HCEC 1CT (cell line): ENCODE results near the gene SERPINA10.
"Not testable (repeated sequence)": the region's sequence is repeated elsewhere in the genome, so short reads cannot be mapped to it uniquely, and the experiment has no call there.

Source experiments
- DNase-seq: peaks from one replicate; pipeline ENCODE4 v3.0.0-alpha.2; 2017

SERPINA10 gene

DNA sequence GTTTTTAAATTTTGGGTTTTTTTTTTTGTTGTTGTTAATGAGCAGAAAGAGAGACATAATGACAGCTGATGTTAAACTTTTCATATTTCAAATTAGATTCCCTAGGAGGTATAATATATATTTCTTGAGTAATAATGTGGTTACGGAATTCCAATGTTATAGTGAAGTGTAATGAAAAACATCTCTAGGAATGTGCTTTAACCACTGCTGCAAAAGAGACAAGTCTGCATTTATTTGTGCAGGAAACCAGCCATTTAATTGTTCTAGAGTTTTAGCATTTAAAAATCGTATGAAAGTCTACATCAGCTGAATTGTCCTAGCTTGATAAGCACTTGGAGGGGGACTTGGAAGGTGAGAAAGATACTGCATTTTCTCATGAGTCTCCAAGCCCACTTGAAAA lies 14.3 kb downstream of the SERPINA10 start:
- no peak for DNase-seq

DNA sequence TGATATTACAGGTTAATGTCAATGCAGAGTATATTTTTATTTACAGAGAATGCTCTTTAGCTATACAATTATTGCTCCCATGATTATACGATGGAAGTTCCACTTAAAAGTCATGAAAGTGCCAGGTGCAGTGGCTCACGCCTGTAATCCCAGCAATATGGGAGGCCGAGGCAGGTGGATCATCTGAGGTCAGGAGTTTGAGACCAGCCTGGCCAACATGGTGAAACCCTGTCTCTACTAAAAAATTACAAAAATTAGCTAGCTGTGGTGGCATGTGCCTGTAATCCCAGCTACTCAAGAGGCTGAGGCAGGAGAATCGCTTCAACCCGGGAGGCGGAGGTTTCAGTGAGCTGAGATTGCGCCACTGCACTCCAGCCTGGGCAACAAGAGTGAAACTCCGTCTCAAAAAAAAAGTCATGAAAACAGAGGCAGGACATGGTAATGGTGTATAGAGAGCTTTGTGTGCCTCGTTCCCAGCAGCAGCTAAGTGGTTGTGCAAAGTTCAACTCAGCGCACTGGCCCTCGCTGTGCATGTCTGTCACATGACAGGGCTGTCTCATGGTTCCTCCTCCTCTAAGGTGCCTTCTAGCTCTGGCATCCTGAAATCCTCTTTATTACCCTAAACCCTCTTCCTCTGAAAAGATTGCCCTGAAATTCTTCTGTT lies 16.0 kb downstream of the SERPINA10 start:
- DNase-seq: not testable (repeated sequence)

DNA sequence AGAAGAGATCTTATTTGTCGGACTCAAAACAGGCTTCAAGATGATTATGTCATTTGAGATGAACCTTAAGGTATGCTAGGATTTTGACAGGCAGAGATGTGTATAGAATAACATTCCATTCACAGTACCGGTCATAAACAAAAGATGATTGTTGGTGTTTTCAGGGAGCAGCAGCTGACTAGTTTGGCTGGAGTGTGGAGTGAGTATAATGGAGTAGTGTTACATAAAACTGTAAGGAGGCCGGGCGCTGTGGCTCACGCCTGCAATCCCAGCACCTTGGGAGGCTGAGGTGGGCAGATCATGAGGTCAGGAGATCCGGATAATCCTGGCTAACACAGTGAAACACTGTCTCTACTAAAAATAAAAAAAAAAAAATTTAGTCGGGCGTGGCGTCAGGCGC lies 23.9 kb downstream of the SERPINA10 start:
- no peak for DNase-seq

DNA sequence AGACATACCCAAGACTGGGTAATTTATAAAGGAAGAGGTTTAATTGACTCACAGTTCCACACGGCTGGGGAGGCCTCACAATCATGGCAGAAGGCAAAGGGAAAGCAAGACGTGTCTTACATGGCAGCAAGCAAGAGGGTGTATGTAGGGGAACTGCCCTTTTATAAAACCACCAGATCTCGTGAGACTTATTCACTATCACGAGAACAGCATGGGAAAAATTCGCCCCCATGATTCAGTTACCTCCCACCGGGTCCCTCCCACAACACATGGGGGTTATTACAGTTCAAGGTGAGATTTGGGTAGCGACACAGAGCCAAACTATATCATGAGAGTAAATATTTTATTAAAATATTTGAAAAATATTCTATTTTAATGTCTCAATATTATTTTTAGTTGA lies 24.5 kb downstream of the SERPINA10 start:
- DNase-seq: not testable (repeated sequence)

DNA sequence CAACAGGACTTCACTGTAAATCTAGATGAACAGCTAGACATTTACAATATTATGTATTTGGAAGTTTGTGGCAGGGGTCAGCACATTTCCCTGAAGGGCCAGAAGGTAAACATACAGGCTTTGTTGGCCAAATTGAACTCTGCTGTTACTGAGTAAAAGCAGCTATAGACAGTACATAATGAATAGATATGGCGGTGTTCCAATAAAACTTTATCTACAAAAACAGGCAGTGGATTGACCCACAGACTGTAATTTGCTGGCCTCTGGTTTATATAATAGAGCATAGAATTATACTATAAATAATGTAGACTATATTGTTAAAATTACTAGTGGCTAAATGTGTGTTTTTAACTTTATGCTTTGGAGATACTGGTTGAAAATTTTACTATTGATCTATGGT lies 25.7 kb downstream of the SERPINA10 start:
- no peak for DNase-seq

DNA sequence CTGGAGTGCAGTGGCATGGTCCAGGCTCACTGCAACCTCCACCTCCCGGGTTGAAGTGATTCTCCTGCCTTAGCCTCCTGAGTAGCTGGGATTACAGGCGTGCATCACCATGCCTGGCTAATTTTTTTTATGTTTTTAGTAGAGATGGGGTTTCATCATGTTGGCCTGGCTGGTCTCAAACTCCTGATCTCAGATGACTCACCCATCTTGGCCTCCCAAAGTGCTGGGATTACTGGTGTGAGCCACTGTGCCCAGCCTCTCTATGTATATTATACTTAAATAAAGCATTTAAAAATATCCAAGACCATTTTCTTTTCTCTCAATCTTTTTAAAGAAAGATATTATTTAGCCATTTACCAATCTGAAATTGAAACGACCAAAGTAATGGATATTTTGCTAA lies 28.9 kb downstream of the SERPINA10 start:
- peak; percentile 22 for DNase-seq

DNA sequence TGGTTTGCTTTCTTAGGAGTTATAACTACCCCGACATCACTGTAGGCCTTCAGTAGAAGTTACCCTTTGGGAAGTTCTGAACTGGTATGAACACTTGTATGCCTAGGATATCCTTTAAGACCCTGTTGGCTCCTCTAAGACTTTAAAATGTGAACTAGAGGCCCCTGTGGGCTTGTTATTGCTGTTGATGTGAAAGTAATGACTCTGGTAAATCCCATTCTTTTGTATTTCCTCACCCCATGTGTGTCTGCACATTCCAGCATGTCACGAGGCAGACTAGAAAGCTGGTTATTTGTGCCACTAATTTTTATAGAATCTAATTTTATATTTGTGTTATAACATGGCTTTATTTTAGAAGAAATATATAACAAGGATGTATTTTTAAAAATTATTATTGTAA lies 48.9 kb downstream of the SERPINA10 start:
- no peak for DNase-seq

DNA sequence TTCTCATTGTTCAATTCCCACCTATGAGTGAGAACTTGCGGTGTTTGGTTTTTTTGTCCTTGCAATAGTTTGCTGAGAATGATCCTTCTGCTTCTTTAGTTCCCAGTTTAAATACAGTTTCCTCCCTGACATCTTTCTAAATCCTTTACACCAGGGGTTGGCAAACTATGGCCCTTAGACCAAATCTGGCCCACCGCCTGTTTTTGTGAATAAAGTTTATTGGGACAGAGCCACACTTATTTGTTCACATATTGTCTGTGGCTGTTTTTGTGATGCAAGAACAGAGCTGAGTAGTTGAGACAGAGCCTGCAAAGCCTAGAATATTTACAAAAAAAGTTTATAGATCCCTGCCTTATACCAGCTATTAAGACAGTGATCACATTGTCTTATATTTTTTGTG lies 53.7 kb downstream of the SERPINA10 start:
- DNase-seq: no peak

DNA sequence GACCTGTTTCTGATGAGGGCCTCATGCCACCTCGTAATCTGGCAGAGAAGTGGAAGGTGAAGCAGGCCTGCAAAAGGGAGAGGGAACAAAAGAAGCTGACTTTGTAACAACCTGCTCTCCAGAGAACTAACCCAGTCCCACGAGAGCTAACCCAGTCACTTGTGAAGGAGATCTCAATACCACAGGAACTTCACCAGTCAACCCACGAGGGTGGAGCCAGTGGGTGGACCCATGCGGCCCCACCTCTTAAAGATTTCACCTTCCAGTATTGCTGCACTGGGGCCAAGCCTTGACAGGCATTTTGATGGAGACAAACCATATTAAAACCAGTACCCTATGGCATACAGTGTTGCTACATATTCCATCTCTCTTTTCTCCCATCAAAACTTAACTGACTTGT lies 55.1 kb downstream of the SERPINA10 start:
- no peak for DNase-seq

DNA sequence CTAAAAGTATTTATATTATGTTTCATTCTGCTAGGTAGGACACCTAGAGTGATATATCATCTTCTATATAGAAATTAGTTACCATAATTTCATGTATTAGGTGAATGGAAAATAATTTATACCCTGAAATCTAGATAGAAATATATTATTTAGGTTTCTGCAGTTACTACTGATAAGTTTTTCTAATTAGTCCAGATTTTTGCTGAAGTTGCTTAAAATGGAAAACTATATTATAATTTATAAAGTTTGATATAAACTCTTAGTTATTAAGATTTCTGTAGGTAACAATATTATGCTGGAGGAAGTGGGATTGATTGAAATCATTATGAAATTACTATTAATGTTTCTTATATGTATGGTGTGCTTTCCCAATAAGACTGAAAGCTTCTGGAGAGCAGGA lies 56.0 kb downstream of the SERPINA10 start:
- no peak for DNase-seq
